ENCODE measurements around the gene TSPAN9.
A peak's percentile ranks its signal among the peaks of the same experiment; 100 is the strongest.

The TSPAN9 gene

DNA sequence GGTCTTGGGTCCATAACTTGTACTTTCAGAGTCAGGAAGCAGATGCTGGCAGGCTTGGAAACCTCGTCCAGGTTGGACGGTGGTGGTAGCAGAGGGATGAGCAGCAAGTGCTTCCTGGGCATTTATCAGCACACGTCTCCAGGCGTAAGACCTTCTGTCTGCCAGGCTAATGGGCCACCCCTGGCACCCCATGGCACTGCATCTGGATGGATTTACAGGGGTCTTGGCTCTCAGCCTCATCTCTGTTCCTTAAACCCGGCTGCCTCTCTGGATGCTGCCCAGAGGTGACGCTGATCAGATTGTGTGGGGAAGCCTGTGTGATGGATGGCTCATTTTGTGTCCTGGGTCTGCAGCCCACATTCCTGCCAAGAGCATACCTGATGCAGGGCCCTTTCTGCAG, 145.1 kb downstream of the TSPAN9 start:
- H3K4me1 Mint-ChIP-seq: peaks cover 61% of the 10 kb centered on the region
- no peak overlapping the region for H3K27ac Mint-ChIP-seq
- H3K4me3 Mint-ChIP-seq: no peak overlapping the region
- no peaks in the 10 kb centered on the region for H3K9me3 Mint-ChIP-seq
- H3K36me3 Mint-ChIP-seq (ENCODE audit: low read depth): peaks cover 4% of the 10 kb centered on the region
- TF ChIP-seq, protein P1, sequence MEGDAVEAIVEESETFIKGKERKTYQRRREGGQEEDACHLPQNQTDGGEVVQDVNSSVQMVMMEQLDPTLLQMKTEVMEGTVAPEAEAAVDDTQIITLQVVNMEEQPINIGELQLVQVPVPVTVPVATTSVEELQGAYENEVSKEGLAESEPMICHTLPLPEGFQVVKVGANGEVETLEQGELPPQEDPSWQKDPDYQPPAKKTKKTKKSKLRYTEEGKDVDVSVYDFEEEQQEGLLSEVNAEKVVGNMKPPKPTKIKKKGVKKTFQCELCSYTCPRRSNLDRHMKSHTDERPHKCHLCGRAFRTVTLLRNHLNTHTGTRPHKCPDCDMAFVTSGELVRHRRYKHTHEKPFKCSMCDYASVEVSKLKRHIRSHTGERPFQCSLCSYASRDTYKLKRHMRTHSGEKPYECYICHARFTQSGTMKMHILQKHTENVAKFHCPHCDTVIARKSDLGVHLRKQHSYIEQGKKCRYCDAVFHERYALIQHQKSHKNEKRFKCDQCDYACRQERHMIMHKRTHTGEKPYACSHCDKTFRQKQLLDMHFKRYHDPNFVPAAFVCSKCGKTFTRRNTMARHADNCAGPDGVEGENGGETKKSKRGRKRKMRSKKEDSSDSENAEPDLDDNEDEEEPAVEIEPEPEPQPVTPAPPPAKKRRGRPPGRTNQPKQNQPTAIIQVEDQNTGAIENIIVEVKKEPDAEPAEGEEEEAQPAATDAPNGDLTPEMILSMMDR (IDR thresholded peaks at IDR 0.05; ENCODE audit: unreplicated experiment in 3 of 3): no peak
- peaks cover 18% of the 10 kb centered on the region for H3K27me3 Mint-ChIP-seq (ENCODE audit: low read depth)

DNA sequence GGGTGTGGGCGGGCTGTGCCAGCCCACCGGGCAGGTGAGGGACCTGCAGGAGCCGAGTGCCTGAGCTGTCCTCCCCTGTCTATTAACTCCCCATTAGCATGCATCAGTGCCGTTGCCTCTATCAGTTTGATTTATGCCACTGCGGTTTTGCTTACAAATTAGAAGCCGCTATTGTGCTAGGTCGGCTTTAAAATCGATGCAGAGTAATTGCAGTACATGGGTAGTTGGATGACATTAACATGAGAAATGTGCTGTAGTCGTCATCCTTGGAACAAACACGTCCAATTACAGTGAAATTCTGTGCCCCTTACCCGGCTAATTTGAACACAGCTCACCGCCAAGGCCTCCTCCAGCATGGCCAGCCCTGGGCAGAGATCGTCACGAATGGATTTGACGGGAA, 145.8 kb downstream of the TSPAN9 start:
- TF ChIP-seq, protein P1 (IDR thresholded peaks at IDR 0.05; ENCODE audit: unreplicated experiment in 3 of 3): no peak
- peaks cover 54% of the 10 kb centered on the region for H3K4me1 Mint-ChIP-seq
- no peak overlapping the region for H3K4me3 Mint-ChIP-seq
- peaks cover 6% of the 10 kb centered on the region for H3K36me3 Mint-ChIP-seq (ENCODE audit: low read depth)
- no peaks in the 10 kb centered on the region for H3K9me3 Mint-ChIP-seq
- H3K27ac Mint-ChIP-seq: no peak overlapping the region
- peaks cover 18% of the 10 kb centered on the region for H3K27me3 Mint-ChIP-seq (ENCODE audit: low read depth)

DNA sequence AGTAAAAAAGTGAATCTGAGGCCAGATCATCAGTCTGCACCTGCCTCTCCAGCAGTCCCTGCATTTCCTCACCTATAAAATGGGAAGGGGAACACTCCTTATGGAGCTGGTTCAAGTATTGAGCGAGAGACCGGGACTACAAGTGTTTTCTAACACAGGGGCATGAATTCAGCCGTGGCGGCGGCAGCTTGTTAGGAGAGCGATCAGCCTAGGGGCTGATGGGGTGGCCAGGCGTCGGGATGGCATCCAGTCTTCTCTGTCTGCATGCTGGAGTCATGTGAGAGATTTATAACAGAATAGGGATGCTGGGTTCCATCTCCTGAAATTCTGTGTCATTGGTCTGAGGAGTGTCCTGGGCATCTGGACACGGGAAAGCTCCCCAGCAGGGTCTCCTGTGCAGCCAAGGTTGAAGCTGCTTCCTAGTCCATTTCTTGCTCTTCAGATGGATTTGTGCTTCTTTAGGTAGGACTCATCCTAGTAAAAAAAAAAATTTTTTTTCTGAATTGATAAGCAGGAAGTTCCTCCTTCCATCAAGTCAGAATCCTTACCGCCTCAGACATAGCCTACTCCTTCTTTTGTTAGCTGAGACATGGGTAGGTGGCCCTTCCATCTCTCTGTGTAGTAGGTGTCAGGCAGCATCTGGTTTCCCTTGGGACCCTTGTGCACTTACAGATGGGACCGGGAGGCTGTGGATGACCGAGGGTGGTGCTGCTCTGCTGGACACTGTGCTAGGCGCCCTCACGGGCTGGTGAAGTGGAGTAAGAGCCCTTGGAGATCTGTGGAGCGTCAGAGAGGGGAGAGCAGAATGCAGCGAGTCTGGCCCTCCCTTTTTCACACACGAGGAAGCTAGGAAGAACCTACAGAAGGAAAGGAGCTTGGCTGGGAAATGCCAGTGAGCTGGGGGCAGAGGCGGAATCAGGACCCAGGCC, 146.7 kb downstream of the TSPAN9 start:
- H3K4me1 Mint-ChIP-seq: peaks cover 45% of the 10 kb centered on the region
- peaks cover 13% of the 10 kb centered on the region for H3K36me3 Mint-ChIP-seq (ENCODE audit: low read depth)
- H3K27ac Mint-ChIP-seq: no peak overlapping the region
- H3K9me3 Mint-ChIP-seq: no peaks in the 10 kb centered on the region
- peak overlapping the region in 1 of 3 experiments; percentile 6 for H3K4me3 Mint-ChIP-seq
- TF ChIP-seq, protein P1 (IDR thresholded peaks at IDR 0.05; ENCODE audit: unreplicated experiment in 3 of 3): no peak
- H3K27me3 Mint-ChIP-seq (ENCODE audit: low read depth): peaks cover 15% of the 10 kb centered on the region

DNA sequence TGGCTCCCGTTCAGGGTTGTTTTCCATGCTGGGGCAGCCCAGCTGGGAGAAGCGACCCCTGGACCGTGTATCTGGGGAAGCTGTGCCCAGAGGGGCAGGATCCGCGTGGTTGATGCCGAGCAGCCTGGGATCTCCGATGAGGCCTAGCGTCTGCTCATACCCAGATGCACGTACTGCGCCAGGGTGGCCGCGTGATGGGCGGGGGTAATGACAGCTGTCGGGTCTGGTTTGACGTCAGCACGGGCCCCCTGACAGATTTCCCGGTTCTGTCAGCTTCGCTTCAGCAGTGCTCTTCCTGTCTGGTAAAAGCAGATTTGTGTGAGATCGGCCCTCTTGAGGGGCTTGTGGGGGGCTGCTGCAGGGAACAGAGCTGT, 147.3 kb downstream of the TSPAN9 start:
- TF ChIP-seq, protein P1 (IDR thresholded peaks at IDR 0.05; ENCODE audit: unreplicated experiment in 3 of 3): no peak

DNA sequence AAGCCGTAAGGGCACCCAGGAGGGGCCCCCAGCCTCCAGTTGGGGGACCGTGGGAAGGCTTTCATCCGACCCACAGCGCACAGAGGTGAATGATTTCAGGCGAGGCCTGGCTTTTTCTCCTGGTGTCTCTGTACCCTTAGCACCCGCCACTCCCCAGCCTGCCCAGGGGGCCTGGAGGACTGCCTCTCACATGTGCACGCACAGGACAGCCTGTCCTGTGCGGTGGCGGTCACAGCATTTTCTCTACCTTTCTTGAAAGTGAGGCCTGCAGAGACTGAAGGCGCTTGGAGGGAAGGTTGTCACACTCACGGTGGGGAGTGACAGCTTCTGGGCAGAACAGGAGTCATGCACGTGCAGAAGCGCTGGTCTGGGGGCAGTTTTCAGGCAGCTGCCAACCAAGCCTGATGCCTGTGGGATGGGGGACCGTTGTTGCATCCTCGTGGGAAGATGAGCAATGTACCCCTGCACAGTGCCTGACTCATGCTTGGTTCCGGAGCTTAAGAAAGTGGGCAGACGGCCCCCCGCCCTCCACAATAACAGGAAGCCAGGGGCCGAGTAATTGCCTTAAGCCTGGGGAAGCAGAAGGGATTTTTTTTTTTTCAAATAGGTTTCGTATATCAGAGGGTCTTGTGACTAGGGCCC, 148.1 kb downstream of the TSPAN9 start:
- Mint-ChIP-seq H3K36me3 (ENCODE audit: low read depth) (peaks cover 25% of the 10 kb centered on the region), H3K27ac (no peak overlapping the region), H3K4me1 (peaks cover 48% of the 10 kb centered on the region), H3K4me3 (no peak overlapping the region), H3K9me3 (peaks cover 2% of the 10 kb centered on the region), H3K27me3 (ENCODE audit: low read depth) (peaks cover 15% of the 10 kb centered on the region)
- TF ChIP-seq, protein P1 (IDR thresholded peaks at IDR 0.05; ENCODE audit: unreplicated experiment in 3 of 3): no peak

More for the DNA sequence above, 147.3 kb downstream of the TSPAN9 start:
- Mint-ChIP-seq H3K27me3 (ENCODE audit: low read depth) (peaks cover 15% of the 10 kb centered on the region), H3K4me3 (no peak overlapping the region), H3K27ac (no peak overlapping the region), H3K4me1 (peaks cover 43% of the 10 kb centered on the region), H3K9me3 (peaks cover 2% of the 10 kb centered on the region), H3K36me3 (ENCODE audit: low read depth) (peaks cover 19% of the 10 kb centered on the region)
